ENCODE data around the gene DUSP28. TPM values are rescaled to one million over a fixed set of nuclear protein-coding genes. Genes with fewer than 3 reads are reported as not detected.

Gene DUSP28
- total and polyA plus RNA-seq, 2 of the 13 experiments (the other 11 are each of a cell fraction or from before 2014, with no cell fraction given) = 5.2 to 8.6 TPM

- TF ChIP-seq ZNF20 (CRISPR knock-in tag; IDR thresholded peaks at IDR 0.05) = no peak
- no peak for TF ChIP-seq CHCHD3 (CRISPR knock-in tag; IDR thresholded peaks at IDR 0.05)
- TF ChIP-seq, protein P1, sequence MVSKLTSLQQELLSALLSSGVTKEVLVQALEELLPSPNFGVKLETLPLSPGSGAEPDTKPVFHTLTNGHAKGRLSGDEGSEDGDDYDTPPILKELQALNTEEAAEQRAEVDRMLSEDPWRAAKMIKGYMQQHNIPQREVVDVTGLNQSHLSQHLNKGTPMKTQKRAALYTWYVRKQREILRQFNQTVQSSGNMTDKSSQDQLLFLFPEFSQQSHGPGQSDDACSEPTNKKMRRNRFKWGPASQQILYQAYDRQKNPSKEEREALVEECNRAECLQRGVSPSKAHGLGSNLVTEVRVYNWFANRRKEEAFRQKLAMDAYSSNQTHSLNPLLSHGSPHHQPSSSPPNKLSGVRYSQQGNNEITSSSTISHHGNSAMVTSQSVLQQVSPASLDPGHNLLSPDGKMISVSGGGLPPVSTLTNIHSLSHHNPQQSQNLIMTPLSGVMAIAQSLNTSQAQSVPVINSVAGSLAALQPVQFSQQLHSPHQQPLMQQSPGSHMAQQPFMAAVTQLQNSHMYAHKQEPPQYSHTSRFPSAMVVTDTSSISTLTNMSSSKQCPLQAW (CRISPR knock-in tag; IDR thresholded peaks at IDR 0.05) = no peak
- no peak for TF ChIP-seq ZNF431 (CRISPR knock-in tag; IDR thresholded peaks at IDR 0.05; ENCODE audit: borderline replicate concordance, low read depth)
- TF ChIP-seq MTF1 (CRISPR knock-in tag; IDR thresholded peaks at IDR 0.05) = no peak
- TF ChIP-seq ZSCAN9 (CRISPR knock-in tag; IDR thresholded peaks at IDR 0.05; ENCODE audit: borderline replicate concordance) = no peak
- TF ChIP-seq KLF9 (CRISPR knock-in tag; IDR thresholded peaks at IDR 0.05; ENCODE audit: low read depth) = no peak
- TF ChIP-seq, protein P2, sequence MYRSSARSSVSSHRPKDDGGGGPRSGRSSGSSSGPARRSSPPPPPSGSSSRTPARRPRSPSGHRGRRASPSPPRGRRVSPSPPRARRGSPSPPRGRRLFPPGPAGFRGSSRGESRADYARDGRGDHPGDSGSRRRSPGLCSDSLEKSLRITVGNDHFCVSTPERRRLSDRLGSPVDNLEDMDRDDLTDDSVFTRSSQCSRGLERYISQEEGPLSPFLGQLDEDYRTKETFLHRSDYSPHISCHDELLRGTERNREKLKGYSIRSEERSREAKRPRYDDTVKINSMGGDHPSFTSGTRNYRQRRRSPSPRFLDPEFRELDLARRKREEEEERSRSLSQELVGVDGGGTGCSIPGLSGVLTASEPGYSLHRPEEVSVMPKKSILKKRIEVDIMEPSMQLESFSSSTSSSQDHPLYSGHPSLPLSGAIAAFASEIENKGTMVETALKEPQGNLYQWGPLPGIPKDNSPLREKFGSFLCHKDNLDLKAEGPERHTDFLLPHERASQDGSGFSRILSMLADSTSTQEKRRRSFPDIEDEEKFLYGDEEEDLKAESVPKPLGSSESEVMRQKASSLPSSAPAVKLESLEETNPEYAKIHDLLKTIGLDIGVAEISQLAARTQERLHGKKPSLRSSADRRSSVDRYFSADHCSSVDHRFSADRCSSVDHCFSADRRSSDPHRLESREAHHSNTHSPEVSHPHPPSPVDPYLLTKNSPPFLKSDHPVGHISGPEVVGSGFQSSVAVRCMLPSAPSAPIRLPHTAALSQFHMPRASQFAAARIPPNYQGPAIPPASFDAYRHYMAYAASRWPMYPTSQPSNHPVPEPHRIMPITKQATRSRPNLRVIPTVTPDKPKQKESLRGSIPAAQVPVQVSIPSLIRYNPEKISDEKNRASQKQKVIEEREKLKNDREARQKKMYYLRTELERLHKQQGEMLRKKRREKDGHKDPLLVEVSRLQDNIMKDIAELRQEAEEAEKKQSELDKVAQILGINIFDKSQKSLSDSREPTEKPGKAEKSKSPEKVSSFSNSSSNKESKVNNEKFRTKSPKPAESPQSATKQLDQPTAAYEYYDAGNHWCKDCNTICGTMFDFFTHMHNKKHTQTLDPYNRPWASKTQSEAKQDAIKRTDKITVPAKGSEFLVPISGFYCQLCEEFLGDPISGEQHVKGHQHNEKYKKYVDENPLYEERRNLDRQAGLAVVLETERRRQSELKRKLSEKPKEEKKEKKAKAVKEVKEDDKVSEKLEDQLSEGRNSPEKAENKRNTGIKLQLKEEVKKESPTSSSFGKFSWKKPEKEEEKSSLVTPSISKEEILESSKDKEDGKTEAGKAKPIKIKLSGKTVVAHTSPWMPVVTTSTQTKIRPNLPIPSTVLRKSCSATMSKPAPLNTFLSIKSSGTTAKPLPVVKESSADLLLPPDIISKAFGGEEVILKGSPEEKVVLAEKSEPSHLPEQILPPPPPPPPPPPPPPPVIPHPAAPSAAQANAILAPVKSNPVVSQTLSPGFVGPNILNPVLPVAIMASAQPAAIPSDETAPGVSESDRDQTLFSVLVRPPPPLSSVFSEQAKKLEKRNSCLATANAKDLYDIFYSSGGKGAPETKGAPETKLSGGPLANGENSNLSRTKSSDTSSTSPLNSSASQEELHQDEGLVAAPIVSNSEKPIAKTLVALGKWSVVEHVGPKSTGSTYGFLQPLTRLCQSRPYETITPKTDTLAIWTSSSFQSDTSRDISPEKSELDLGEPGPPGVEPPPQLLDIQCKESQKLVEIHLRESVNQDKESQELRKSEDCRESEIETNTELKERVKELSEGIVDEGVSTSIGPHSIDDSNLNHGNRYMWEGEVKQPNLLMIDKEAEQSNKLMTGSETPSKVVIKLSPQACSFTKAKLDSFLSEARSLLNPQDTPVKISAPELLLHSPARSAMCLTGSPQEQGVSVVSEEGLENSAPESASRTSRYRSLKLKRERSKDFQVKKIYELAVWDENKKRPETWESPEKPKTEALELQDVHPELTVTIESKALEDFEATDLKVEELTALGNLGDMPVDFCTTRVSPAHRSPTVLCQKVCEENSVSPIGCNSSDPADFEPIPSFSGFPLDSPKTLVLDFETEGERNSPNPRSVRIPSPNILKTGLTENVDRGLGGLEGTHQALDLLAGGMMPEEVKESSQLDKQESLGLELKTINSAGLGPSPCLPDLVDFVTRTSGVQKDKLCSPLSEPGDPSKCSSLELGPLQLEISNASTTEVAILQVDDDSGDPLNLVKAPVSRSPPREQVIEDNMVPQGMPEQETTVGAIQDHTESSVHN (CRISPR knock-in tag; IDR thresholded peaks at IDR 0.05) = 0 out of 2 replicates have a peak, but pooled peaks have one; percentile 53
- TF ChIP-seq MAF1 (CRISPR knock-in tag; IDR thresholded peaks at IDR 0.05; ENCODE audit: borderline replicate concordance) = no peak
- TF ChIP-seq IRF2 (CRISPR knock-in tag; IDR thresholded peaks at IDR 0.05) = no peak
- TF ChIP-seq ZNF687 (CRISPR knock-in tag; IDR thresholded peaks at IDR 0.05) = peak; percentile 53; the same call in 1 of the 2 replicates
- no peak for TF ChIP-seq POLR2AphosphoS2 (IDR thresholded peaks at IDR 0.05; ENCODE audit: low read depth, low read length)
- TF ChIP-seq, protein P3, sequence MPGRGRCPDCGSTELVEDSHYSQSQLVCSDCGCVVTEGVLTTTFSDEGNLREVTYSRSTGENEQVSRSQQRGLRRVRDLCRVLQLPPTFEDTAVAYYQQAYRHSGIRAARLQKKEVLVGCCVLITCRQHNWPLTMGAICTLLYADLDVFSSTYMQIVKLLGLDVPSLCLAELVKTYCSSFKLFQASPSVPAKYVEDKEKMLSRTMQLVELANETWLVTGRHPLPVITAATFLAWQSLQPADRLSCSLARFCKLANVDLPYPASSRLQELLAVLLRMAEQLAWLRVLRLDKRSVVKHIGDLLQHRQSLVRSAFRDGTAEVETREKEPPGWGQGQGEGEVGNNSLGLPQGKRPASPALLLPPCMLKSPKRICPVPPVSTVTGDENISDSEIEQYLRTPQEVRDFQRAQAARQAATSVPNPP (CRISPR knock-in tag; IDR thresholded peaks at IDR 0.05) = no peak
- TF ChIP-seq NRL (CRISPR knock-in tag; IDR thresholded peaks at IDR 0.05; ENCODE audit: borderline replicate concordance) = 0 out of 2 replicates have a peak, but pooled peaks have one; percentile 25
Measured at GRCh38 chr2:240595381-240596079, 35.4 kb downstream of the DUSP28 start (continued).
